Suppressor macrophage treated with lipopolysaccharide for 1 hour (primary cell): ENCODE results near the gene OBP2A.

ENCODE experiments used
- DNase-seq, 3 donors: peaks; one replicate each; pipeline ENCODE4 v3.0.0-alpha.2; 2020 to 2022

The OBP2A gene

GRCh38 chr9:135555203-135555602, 9.3 kb downstream of the OBP2A start:
- peak; percentile 20 to 30 (median 30) for DNase-seq

GRCh38 chr9:135555910-135556309, 10.0 kb downstream of the OBP2A start:
- DNase-seq, result no peak

- DNase-seq, result no peak
Observed at GRCh38 chr9:135559606-135560005, 13.7 kb downstream of the OBP2A start.

- DNase-seq, result peak; percentile 26 to 37 (median 30)
Observed at GRCh38 chr9:135561391-135562234, 15.7 kb downstream of the OBP2A start, which contains the start of gene PAEP. Gene PAEP, plus strand, starts transcription at chr9:135561756.

GRCh38 chr9:135562235-135562745, 16.4 kb downstream of the OBP2A start:
- no peak for DNase-seq

- no peak for DNase-seq
Observed at GRCh38 chr9:135563039-135563476, 17.1 kb downstream of the OBP2A start.

GRCh38 chr9:135563858-135564257, 17.9 kb downstream of the OBP2A start:
- no peak for DNase-seq

- no peak for DNase-seq
Observed at GRCh38 chr9:135565141-135565628, 19.3 kb downstream of the OBP2A start.

- no peak for DNase-seq
Observed at GRCh38 chr9:135565636-135566035, 19.7 kb downstream of the OBP2A start.

GRCh38 chr9:135566552-135566951, 20.6 kb downstream of the OBP2A start:
- no peak for DNase-seq

- no peak for DNase-seq
Observed at GRCh38 chr9:135567311-135567710, 21.4 kb downstream of the OBP2A start.

- DNase-seq, result no peak
Observed at GRCh38 chr9:135568026-135568425, 22.1 kb downstream of the OBP2A start.

- no peak for DNase-seq
Observed at GRCh38 chr9:135570456-135570855, 24.5 kb downstream of the OBP2A start.

- DNase-seq, result no peak
Observed at GRCh38 chr9:135572233-135572632, 26.3 kb downstream of the OBP2A start.

- DNase-seq, result no peak
Observed at GRCh38 chr9:135573124-135573523, 27.2 kb downstream of the OBP2A start.

GRCh38 chr9:135574331-135574730, 28.4 kb downstream of the OBP2A start:
- DNase-seq, result no peak

- DNase-seq, result no peak
Observed at GRCh38 chr9:135574943-135575342, 29.0 kb downstream of the OBP2A start.

- DNase-seq, result no peak
Observed at GRCh38 chr9:135575995-135576631, 30.2 kb downstream of the OBP2A start.

GRCh38 chr9:135577256-135577655, 31.3 kb downstream of the OBP2A start:
- DNase-seq, result no peak

- no peak for DNase-seq
Observed at GRCh38 chr9:135579356-135579755, 33.4 kb downstream of the OBP2A start.

GRCh38 chr9:135579889-135580660, 34.1 kb downstream of the OBP2A start:
- peak in 1 of 3 donors; percentile 8 for DNase-seq

GRCh38 chr9:135580664-135581380, 34.9 kb downstream of the OBP2A start:
- peak in 1 of 3 donors; percentile 1 for DNase-seq
